Vagina (tissue), 2 donors: ENCODE results near the gene ITGA11. TPM values are rescaled to one million over a fixed set of nuclear protein-coding genes. Genes with fewer than 3 reads are reported as not detected.

ENCODE experiments used
- DNase-seq, 2 donors: peaks; one replicate each; pipeline ENCODE4 v3.0.0-alpha.2; 2017; ENCODE audit errors: extremely low spot score in 2 of 2
- H3K27ac ChIP-seq: fragments of 200-600 bp; sonication (generic); one replicate; pipeline ENCODE4 v1.5.1; 2019
- H3K27me3 ChIP-seq: fragments of 200-600 bp; sonication (generic); one replicate; pipeline ENCODE4 v1.5.1; 2019
- H3K36me3 ChIP-seq, 2 donors: fragments of 200-600 bp; sonication (generic); one replicate each; pipeline ENCODE4 v1.5.1; 2017 to 2019
- H3K4me1 ChIP-seq: fragments of 200-600 bp; sonication (generic); one replicate; pipeline ENCODE4 v1.5.1; 2019
- H3K4me3 ChIP-seq, 2 donors: fragments of 200-600 bp; sonication (generic); 1 replicate in 1 of 2; 2 replicates in 1 of 2; pipeline ENCODE4 v1.5.1; 2016 to 2019
- H3K9me3 ChIP-seq: fragments of 200-600 bp; sonication (generic); one replicate; pipeline ENCODE4 v1.5.1; 2019
- POLR2A ChIP-seq, 2 donors: fragments of 450-650 bp; IDR thresholded peaks; one replicate each; pipeline ENCODE4 v1.6.1; 2017; ENCODE audit warnings: antibody characterized with exemption in 2 of 2, mild to moderate bottlenecking in 2 of 2, moderate library complexity in 2 of 2
- POLR2AphosphoS5 ChIP-seq, 2 donors: sonication (generic); formaldehyde crosslinking; IDR thresholded peaks; one replicate each; pipeline ENCODE4 v1.9.0; 2017; ENCODE audit warnings: antibody characterized with exemption in 2 of 2, mild to moderate bottlenecking in 2 of 2, low read depth in 1 of 2; ENCODE audit not compliant: insufficient read depth in 1 of 2
- intact Hi-C: fragments of 100-400 bp; cut with DNase I; formaldehyde crosslinking; loops from one replicate; pipeline ENCODE4 v1.15.1; 2023
- total RNA-seq: library from RNA; depleted of rRNA; stranded (reverse); fragments of >200 nt; gene quantifications from one replicate; pipeline ENCODE4 v1.2.3, GENCODE V29; 2016
- TF ChIP-seq, protein P1 (sequence below), 3 experiments: fragments of 450-650 bp in 2 of 3; fragments of 200-600 bp in 1 of 3; sonication (generic) in 1 of 3; IDR thresholded peaks; one replicate each; pipeline ENCODE4 v1.5.1; 2017 to 2019; ENCODE audit warnings: antibody characterized with exemption in 3 of 3, mild to moderate bottlenecking in 2 of 3, moderate library complexity in 2 of 3

Gene ITGA11
- total RNA-seq, 1 donor from 2014 or later: 15.5 TPM

DNA sequence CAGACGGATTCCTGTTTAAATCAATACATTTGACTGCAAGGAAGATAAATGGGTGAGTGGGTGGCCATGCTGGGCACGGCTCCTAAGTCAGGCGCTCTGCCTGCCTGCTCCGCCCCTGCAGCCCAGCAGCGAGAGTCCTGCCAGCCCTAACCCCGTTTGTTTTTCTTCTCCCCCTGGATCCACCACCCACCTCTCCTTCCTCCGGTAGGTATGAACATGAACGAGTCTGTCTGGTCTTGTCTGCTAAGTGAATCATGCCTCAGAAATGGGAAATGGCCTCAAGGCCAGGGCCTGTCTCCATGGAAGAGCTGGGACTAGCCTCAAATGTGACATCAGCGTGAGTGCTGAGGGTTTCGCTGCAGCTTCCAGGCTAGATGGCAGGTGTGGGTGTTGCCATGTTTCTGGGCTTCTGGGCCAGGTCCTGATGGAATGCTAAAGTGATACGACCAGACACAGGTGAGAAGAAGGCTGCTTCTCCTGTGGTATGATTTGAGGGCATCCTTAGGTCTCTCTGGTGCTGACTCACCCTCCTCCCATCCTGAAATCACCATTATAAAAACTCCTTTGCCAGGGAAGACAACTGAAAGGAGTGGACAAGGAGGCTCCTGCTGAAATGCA lies 160.0 kb downstream of the ITGA11 start:
- TF ChIP-seq POLR2AphosphoS5 (IDR thresholded peaks at IDR 0.05; ENCODE audit: insufficient read depth in 1 of 2, low read depth in 1 of 2): peak; percentile 50 to 78
- no peak for TF ChIP-seq POLR2A (IDR thresholded peaks at IDR 0.05)
- TF ChIP-seq, protein P1, sequence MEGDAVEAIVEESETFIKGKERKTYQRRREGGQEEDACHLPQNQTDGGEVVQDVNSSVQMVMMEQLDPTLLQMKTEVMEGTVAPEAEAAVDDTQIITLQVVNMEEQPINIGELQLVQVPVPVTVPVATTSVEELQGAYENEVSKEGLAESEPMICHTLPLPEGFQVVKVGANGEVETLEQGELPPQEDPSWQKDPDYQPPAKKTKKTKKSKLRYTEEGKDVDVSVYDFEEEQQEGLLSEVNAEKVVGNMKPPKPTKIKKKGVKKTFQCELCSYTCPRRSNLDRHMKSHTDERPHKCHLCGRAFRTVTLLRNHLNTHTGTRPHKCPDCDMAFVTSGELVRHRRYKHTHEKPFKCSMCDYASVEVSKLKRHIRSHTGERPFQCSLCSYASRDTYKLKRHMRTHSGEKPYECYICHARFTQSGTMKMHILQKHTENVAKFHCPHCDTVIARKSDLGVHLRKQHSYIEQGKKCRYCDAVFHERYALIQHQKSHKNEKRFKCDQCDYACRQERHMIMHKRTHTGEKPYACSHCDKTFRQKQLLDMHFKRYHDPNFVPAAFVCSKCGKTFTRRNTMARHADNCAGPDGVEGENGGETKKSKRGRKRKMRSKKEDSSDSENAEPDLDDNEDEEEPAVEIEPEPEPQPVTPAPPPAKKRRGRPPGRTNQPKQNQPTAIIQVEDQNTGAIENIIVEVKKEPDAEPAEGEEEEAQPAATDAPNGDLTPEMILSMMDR (IDR thresholded peaks at IDR 0.05): no peak
- no peak overlapping the region for H3K4me3 ChIP-seq
- H3K27ac ChIP-seq: peak overlapping the region; percentile 54
- H3K36me3 ChIP-seq: no peaks in the 10 kb centered on the region
- intact Hi-C loops: no loop called here
- no peaks in the 10 kb centered on the region for H3K27me3 ChIP-seq
- DNase-seq: no peak
- H3K4me1 ChIP-seq: peaks cover 38% of the 10 kb centered on the region
- no peaks in the 10 kb centered on the region for H3K9me3 ChIP-seq

DNA sequence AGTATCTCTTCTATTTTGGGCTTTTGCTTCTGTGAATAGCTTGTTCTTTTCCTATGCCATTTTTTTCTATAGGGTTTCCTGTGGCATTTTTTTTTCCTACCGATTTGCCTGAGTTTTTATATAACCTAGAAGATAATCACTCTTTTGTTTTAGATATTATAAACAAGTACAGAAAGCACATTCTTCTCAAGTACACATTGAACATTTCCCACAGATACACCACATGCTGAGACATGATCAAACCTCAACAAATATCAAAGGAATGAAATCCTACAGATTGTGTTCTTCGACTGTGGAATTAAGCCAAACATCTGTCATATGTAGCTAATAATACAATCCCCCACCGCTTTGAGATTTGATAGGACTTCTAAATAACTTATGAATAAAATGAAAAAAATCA lies 163.6 kb downstream of the ITGA11 start:
- Histone ChIP-seq H3K36me3 (no peaks in the 10 kb centered on the region), H3K27me3 (no peaks in the 10 kb centered on the region), H3K9me3 (no peaks in the 10 kb centered on the region), H3K4me1 (peaks cover 26% of the 10 kb centered on the region), H3K27ac (no peak overlapping the region), H3K4me3 (no peak overlapping the region)
- no peak for DNase-seq
- intact Hi-C loops: no loop called here
- TF ChIP-seq POLR2AphosphoS5 (IDR thresholded peaks at IDR 0.05; ENCODE audit: insufficient read depth in 1 of 2, low read depth in 1 of 2): no peak
- TF ChIP-seq POLR2A (IDR thresholded peaks at IDR 0.05): no peak
- TF ChIP-seq, protein P1 (IDR thresholded peaks at IDR 0.05): no peak

DNA sequence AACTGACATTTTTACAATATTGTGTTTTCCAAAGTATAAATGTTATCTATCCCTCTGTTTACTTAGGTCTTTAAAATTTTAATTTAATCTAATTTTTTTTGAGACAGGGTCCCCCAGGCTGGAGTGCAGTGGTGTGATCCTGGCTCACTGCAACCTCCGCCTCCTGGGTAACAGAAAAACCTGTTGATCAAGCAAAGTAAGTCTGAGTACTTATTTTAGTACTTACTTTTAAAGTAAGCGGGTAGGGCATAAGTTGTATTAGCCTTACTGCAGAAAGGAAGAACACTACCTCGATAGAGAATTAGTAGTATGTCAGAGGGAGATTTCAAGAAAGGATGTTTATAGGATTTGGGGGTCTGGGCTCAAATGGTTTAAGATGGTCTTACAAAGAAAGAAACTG lies 166.3 kb downstream of the ITGA11 start:
- Histone ChIP-seq H3K27ac (peak overlapping the region; percentile 43), H3K27me3 (no peaks in the 10 kb centered on the region), H3K4me1 (peaks cover under 1% of the 10 kb centered on the region), H3K9me3 (no peaks in the 10 kb centered on the region), H3K4me3 (no peak overlapping the region), H3K36me3 (no peaks in the 10 kb centered on the region)
- intact Hi-C loops: no loop called here
- no peak for DNase-seq
- TF ChIP-seq POLR2AphosphoS5 (IDR thresholded peaks at IDR 0.05; ENCODE audit: insufficient read depth in 1 of 2, low read depth in 1 of 2) (peak in 1 of 2 donors; percentile 69), POLR2A (IDR thresholded peaks at IDR 0.05) (no peak)

DNA sequence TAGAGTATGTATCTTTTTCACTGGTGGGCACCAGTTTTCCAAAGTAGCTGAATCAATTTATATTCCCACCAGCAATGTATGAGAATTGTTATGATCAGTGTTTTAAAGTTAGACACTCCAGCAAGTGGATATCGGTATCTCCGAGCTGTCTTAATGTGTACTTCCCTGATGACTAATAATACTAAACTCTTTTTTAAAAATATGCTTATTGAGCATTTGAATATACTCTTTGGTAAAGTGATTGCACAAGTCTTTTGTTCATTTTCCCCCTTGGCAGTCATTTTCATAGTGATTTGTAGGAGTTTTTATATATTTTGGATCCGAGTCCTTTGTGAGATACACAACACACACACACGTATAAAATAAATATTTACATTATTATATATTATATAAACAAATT lies 166.9 kb downstream of the ITGA11 start:
- TF ChIP-seq POLR2AphosphoS5 (IDR thresholded peaks at IDR 0.05; ENCODE audit: insufficient read depth in 1 of 2, low read depth in 1 of 2) (no peak), POLR2A (IDR thresholded peaks at IDR 0.05) (no peak)
- TF ChIP-seq, protein P1 (IDR thresholded peaks at IDR 0.05): no peak
- Histone ChIP-seq H3K36me3 (no peaks in the 10 kb centered on the region), H3K9me3 (no peaks in the 10 kb centered on the region), H3K4me1 (no peaks in the 10 kb centered on the region), H3K27ac (no peak overlapping the region), H3K27me3 (no peaks in the 10 kb centered on the region), H3K4me3 (no peak overlapping the region)
- no peak for DNase-seq
- intact Hi-C loops: no loop called here

DNA sequence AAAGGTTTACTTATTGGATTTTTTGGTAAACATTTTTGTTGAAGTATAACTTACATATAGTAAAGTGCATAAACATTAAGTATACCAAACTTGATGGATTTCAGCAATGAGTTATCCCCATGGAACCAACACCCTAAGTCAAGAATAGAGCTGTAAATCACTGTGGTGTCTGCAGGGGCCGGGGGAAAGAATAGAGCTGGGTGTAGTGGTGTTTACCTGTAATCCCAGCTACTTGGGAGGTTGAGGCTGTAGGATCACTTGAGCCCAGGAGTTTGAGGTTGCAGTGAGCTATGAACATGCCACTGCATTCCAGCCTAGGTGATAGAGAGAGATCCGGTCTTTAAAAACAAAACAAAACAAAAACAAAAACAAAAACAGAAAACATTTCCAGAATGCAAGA lies 167.7 kb downstream of the ITGA11 start:
- intact Hi-C loops: no loop called here
- no peak overlapping the region for H3K27ac ChIP-seq
- no peak for DNase-seq
- H3K4me1 ChIP-seq: no peaks in the 10 kb centered on the region
- TF ChIP-seq POLR2A (IDR thresholded peaks at IDR 0.05) (no peak), POLR2AphosphoS5 (IDR thresholded peaks at IDR 0.05; ENCODE audit: insufficient read depth in 1 of 2, low read depth in 1 of 2) (no peak)
- TF ChIP-seq, protein P1 (IDR thresholded peaks at IDR 0.05): no peak
- H3K36me3 ChIP-seq: no peaks in the 10 kb centered on the region
- no peaks in the 10 kb centered on the region for H3K27me3 ChIP-seq
- H3K4me3 ChIP-seq: no peak overlapping the region
- no peaks in the 10 kb centered on the region for H3K9me3 ChIP-seq
